K562 (cell line): ENCODE data around the gene ARHGAP22. TPM values are rescaled to one million over a fixed set of nuclear protein-coding genes. Genes with fewer than 3 reads are reported as not detected.

Source experiments
- FOXK2 ChIP-seq, 2 experiments: fragments of 450-650 bp; IDR thresholded peaks in 1 of 2; conservative IDR thresholded peaks in 1 of 2; 2 replicates each; pipeline ENCODE4 v1.6.1; 2016; ENCODE audit warnings: low read depth in 2 of 2, mild to moderate bottlenecking in 1 of 2
- FOXM1 ChIP-seq, 2 experiments: fragments of 450-650 bp in 1 of 2; sonication (generic) in 1 of 2; formaldehyde crosslinking in 1 of 2; IDR thresholded peaks; 2 replicates each; pipeline versions ENCODE4 v1.6.1 to v1.9.0; 2017 to 2022; ENCODE audit warnings: low read depth in 2 of 2, mild to moderate bottlenecking in 2 of 2, missing genetic modification reagents in 1 of 2, moderate library complexity in 1 of 2
- MAFK ChIP-seq: IDR thresholded peaks from 2 replicates; pipeline ENCODE4 v1.6.1; 2011; ENCODE audit warnings: low read length, improper control_type of control experiment
- NCOA4 ChIP-seq: fragments of 450-650 bp; IDR thresholded peaks from 2 replicates; pipeline ENCODE4 v1.6.1; 2018; ENCODE audit warnings: mild to moderate bottlenecking; ENCODE audit not compliant: partially characterized antibody
- NCOA6 ChIP-seq: fragments of 450-650 bp; IDR thresholded peaks from 2 replicates; pipeline ENCODE4 v1.6.1; 2017; ENCODE audit warnings: mild to moderate bottlenecking
- SLC30A9 ChIP-seq: fragments of 250-450 bp; sonication (Bioruptor Pico); IDR thresholded peaks from 2 replicates; pipeline ENCODE4 v1.8.0; 2022; ENCODE audit warnings: mild to moderate bottlenecking, moderate library complexity
- ZBED1 ChIP-seq: IDR thresholded peaks from 2 replicates; pipeline ENCODE4 v1.6.1; 2014
- ZC3H11A ChIP-seq: IDR thresholded peaks from 2 replicates; pipeline ENCODE4 v1.6.1; 2012; ENCODE audit warnings: low read depth, low read length, improper control_type of control experiment
- ZNF23 ChIP-seq: fragments of 250-450 bp; sonication (Bioruptor Pico); IDR thresholded peaks from 2 replicates; pipeline ENCODE4 v1.4.0; 2020; ENCODE audit warnings: mild to moderate bottlenecking
- ZNF695 ChIP-seq: fragments of 450-650 bp; formaldehyde crosslinking; IDR thresholded peaks from 2 replicates; pipeline ENCODE4 v1.4.0; 2020; ENCODE audit warnings: mild to moderate bottlenecking, moderate library complexity
- polyA plus RNA-seq, 8 experiments: library from polyadenylated mRNA; depleted of rRNA in 4 of 8; stranded (reverse) in 5 of 8; unstranded in 3 of 8; fragments of >200 nt; fragmentation: Nextera tagmentation in 2 of 8; fragmentation: Illumina TruSeq in 1 of 8; extraction: Ambion mirVana in 2 of 8; extraction: Trizol in 1 of 8; gene quantifications; 2 replicates each; pipeline versions ENCODE4 v1.2.1 to v1.2.3, GENCODE V29; 2011 to 2014; ENCODE audit warnings: inconsistent platforms in 1 of 8, missing spikeins in 1 of 8
- total RNA-seq, 7 experiments: library from RNA; depleted of rRNA in 6 of 7; stranded (reverse); fragments of >200 nt in 6 of 7; fragmentation: Illumina TruSeq in 2 of 7; extraction: Trizol in 2 of 7; gene quantifications; 2 replicates each; pipeline versions ENCODE4 v1.2.1 to v1.2.3, GENCODE V29; 2011 to 2021; ENCODE audit warnings: low replicate concordance in 1 of 7
- TF ChIP-seq, protein P1 (sequence below): fragments of 250-450 bp; sonication (Bioruptor Pico); IDR thresholded peaks from 2 replicates; pipeline ENCODE4 v1.4.0; 2020; ENCODE audit warnings: mild to moderate bottlenecking, moderate library complexity, borderline replicate concordance
- TF ChIP-seq, protein P2 (sequence below): fragments of 200-800 bp; sonication (Bioruptor generic); IDR thresholded peaks from 2 replicates; pipeline ENCODE4 v1.6.1; 2016; ENCODE audit warnings: missing genetic modification characterization, missing compliant biosample characterization
- TF ChIP-seq, protein P3 (sequence below): fragments of 250-450 bp; sonication (Bioruptor Pico); IDR thresholded peaks from 2 replicates; pipeline ENCODE4 v1.4.0; 2020

Gene ARHGAP22
- total and polyA plus RNA-seq, 9 of the 15 experiments (the other 6 are each of a cell fraction or from before 2014, with no cell fraction given) = 1.3 to 28.1 (median 12.7) TPM

DNA sequence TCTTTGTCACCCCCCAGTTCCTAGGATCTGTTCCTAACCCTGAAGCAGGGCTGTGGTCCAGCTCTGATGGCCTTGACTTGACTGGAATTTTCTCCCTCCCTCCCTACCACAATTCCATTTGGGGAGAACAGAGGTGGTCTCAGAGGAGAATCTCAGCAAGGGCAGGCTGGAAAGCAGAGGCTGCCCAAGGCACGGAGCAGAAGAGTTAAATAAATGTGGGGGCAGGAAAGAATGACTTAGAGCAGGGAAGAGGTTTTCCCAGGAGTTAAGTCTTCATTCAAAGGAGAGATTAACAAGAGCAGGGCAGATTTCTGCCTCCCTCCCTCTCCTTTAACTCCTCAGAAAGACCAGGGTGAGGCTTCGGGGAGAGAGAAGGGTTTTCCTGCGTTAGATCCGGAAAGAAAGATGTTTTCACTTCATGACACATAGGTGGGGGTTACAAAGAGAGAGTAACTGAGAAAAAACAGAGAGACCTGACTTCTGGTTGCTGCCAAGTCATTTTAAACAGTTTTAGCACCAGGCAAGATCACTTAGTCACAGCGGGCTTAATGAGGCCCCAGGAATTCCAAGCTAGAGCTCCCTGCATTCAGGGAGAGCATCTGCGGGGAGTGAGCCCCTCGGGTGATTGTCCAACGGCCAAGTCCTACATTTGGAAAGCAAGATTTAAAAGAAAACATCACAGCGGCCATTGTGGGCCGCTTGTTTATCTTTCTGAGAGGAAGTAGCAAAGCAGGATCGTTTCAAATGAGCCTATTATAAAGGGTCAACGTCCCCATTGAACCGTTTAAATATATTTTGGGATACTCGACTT, 78.7 kb downstream of the ARHGAP22 start (continued):
- TF ChIP-seq ZC3H11A (no peak), SLC30A9 (CRISPR knock-in tag) (no peak), ZNF23 (no peak), NCOA4 (no peak), FOXK2 (conservative IDR thresholded peaks at IDR 0.05 in 1 of 2, IDR thresholded peaks at IDR 0.05 in 1 of 2; ENCODE audit: low read depth in 2 of 2) (0 out of 4 replicates have a peak, but pooled peaks have one; percentile 18 to 35), ZNF695 (CRISPR knock-in tag) (no peak), FOXM1 (IDR thresholded peaks at IDR 0.05; ENCODE audit: low read depth) (peak; percentile 65), FOXM1 (CRISPR knock-in tag; IDR thresholded peaks at IDR 0.05; ENCODE audit: low read depth) (no peak), MAFK (no peak), ZBED1 (no peak), NCOA6 (no peak)
- TF ChIP-seq, protein P1, sequence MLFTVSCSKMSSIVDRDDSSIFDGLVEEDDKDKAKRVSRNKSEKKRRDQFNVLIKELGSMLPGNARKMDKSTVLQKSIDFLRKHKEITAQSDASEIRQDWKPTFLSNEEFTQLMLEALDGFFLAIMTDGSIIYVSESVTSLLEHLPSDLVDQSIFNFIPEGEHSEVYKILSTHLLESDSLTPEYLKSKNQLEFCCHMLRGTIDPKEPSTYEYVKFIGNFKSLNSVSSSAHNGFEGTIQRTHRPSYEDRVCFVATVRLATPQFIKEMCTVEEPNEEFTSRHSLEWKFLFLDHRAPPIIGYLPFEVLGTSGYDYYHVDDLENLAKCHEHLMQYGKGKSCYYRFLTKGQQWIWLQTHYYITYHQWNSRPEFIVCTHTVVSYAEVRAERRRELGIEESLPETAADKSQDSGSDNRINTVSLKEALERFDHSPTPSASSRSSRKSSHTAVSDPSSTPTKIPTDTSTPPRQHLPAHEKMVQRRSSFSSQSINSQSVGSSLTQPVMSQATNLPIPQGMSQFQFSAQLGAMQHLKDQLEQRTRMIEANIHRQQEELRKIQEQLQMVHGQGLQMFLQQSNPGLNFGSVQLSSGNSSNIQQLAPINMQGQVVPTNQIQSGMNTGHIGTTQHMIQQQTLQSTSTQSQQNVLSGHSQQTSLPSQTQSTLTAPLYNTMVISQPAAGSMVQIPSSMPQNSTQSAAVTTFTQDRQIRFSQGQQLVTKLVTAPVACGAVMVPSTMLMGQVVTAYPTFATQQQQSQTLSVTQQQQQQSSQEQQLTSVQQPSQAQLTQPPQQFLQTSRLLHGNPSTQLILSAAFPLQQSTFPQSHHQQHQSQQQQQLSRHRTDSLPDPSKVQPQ (CRISPR knock-in tag) = no peak
- TF ChIP-seq, protein P2, sequence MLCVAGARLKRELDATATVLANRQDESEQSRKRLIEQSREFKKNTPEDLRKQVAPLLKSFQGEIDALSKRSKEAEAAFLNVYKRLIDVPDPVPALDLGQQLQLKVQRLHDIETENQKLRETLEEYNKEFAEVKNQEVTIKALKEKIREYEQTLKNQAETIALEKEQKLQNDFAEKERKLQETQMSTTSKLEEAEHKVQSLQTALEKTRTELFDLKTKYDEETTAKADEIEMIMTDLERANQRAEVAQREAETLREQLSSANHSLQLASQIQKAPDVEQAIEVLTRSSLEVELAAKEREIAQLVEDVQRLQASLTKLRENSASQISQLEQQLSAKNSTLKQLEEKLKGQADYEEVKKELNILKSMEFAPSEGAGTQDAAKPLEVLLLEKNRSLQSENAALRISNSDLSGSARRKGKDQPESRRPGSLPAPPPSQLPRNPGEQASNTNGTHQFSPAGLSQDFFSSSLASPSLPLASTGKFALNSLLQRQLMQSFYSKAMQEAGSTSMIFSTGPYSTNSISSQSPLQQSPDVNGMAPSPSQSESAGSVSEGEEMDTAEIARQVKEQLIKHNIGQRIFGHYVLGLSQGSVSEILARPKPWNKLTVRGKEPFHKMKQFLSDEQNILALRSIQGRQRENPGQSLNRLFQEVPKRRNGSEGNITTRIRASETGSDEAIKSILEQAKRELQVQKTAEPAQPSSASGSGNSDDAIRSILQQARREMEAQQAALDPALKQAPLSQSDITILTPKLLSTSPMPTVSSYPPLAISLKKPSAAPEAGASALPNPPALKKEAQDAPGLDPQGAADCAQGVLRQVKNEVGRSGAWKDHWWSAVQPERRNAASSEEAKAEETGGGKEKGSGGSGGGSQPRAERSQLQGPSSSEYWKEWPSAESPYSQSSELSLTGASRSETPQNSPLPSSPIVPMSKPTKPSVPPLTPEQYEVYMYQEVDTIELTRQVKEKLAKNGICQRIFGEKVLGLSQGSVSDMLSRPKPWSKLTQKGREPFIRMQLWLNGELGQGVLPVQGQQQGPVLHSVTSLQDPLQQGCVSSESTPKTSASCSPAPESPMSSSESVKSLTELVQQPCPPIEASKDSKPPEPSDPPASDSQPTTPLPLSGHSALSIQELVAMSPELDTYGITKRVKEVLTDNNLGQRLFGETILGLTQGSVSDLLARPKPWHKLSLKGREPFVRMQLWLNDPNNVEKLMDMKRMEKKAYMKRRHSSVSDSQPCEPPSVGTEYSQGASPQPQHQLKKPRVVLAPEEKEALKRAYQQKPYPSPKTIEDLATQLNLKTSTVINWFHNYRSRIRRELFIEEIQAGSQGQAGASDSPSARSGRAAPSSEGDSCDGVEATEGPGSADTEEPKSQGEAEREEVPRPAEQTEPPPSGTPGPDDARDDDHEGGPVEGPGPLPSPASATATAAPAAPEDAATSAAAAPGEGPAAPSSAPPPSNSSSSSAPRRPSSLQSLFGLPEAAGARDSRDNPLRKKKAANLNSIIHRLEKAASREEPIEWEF (CRISPR knock-in tag) = no peak
- TF ChIP-seq, protein P3, sequence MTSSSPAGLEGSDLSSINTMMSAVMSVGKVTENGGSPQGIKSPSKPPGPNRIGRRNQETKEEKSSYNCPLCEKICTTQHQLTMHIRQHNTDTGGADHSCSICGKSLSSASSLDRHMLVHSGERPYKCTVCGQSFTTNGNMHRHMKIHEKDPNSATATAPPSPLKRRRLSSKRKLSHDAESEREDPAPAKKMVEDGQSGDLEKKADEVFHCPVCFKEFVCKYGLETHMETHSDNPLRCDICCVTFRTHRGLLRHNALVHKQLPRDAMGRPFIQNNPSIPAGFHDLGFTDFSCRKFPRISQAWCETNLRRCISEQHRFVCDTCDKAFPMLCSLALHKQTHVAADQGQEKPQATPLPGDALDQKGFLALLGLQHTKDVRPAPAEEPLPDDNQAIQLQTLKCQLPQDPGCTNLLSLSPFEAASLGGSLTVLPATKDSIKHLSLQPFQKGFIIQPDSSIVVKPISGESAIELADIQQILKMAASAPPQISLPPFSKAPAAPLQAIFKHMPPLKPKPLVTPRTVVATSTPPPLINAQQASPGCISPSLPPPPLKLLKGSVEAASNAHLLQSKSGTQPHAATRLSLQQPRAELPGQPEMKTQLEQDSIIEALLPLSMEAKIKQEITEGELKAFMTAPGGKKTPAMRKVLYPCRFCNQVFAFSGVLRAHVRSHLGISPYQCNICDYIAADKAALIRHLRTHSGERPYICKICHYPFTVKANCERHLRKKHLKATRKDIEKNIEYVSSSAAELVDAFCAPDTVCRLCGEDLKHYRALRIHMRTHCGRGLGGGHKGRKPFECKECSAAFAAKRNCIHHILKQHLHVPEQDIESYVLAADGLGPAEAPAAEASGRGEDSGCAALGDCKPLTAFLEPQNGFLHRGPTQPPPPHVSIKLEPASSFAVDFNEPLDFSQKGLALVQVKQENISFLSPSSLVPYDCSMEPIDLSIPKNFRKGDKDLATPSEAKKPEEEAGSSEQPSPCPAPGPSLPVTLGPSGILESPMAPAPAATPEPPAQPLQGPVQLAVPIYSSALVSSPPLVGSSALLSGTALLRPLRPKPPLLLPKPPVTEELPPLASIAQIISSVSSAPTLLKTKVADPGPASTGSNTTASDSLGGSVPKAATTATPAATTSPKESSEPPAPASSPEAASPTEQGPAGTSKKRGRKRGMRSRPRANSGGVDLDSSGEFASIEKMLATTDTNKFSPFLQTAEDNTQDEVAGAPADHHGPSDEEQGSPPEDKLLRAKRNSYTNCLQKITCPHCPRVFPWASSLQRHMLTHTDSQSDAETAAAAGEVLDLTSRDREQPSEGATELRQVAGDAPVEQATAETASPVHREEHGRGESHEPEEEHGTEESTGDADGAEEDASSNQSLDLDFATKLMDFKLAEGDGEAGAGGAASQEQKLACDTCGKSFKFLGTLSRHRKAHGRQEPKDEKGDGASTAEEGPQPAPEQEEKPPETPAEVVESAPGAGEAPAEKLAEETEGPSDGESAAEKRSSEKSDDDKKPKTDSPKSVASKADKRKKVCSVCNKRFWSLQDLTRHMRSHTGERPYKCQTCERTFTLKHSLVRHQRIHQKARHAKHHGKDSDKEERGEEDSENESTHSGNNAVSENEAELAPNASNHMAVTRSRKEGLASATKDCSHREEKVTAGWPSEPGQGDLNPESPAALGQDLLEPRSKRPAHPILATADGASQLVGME (CRISPR knock-in tag) = no peak
